ENCODE results near the gene PHACTR4. TPM values are rescaled to one million over a fixed set of nuclear protein-coding genes. Genes with fewer than 3 reads are reported as not detected.

Gene PHACTR4
- total and polyA plus RNA-seq, 2 of the 8 experiments (the other 6 are each of a cell fraction or from before 2014, with no cell fraction given): 23.7 to 57.8 TPM

GRCh38 chr1:28507646-28508434, 138.3 kb downstream of the PHACTR4 start (continued):
- TF ChIP-seq NRF1 (IDR thresholded peaks at IDR 0.05; ENCODE audit: low read depth, low read length): no peak
- TF ChIP-seq CHD1 (IDR thresholded peaks at IDR 0.05; ENCODE audit: low read depth, low read length): no peak; the same call in 1 of the 2 replicates
- no peak for TF ChIP-seq SIN3A (conservative IDR thresholded peaks at IDR 0.05 in 1 of 2, IDR thresholded peaks at IDR 0.05 in 1 of 2; ENCODE audit: low read depth in 1 of 2, low read length in 2 of 2)
- TF ChIP-seq RXRA (IDR thresholded peaks at IDR 0.05; ENCODE audit: insufficient read depth, low read depth, low read length): no peak
- no peak for TF ChIP-seq CBX8 (IDR thresholded peaks at IDR 0.05; ENCODE audit: borderline replicate concordance, low read depth, low read length)
- TF ChIP-seq RAD21 (IDR thresholded peaks at IDR 0.05 in 1 of 2, conservative IDR thresholded peaks at IDR 0.05 in 1 of 2; ENCODE audit: low read depth in 2 of 2, low read length in 2 of 2): no peak
- no peak for TF ChIP-seq SP4 (IDR thresholded peaks at IDR 0.05; ENCODE audit: low read length)
- no peak for TF ChIP-seq JUN (IDR thresholded peaks at IDR 0.05; ENCODE audit: low read depth, low read length)
- peak; percentile 89 for TF ChIP-seq POLR2AphosphoS5 (IDR thresholded peaks at IDR 0.05; ENCODE audit: low read depth, low read length)
- no peak for TF ChIP-seq JUND (IDR thresholded peaks at IDR 0.05; ENCODE audit: low read length)
- no peak for TF ChIP-seq HDAC2 (IDR thresholded peaks at IDR 0.05; ENCODE audit: borderline replicate concordance in 1 of 2, low read depth in 2 of 2, low read length in 2 of 2)
- TF ChIP-seq SIX5 (IDR thresholded peaks at IDR 0.05; ENCODE audit: low read depth, low read length): no peak
- TF ChIP-seq SAP30 (IDR thresholded peaks at IDR 0.05; ENCODE audit: insufficient read depth, insufficient replicate concordance, low read length): no peak
- no peak for TF ChIP-seq GABPA (IDR thresholded peaks at IDR 0.05; ENCODE audit: borderline replicate concordance, insufficient read depth, low read length)
- no peak for TF ChIP-seq SUZ12 (IDR thresholded peaks at IDR 0.05; ENCODE audit: low read length)
- TF ChIP-seq PHF8 (conservative IDR thresholded peaks at IDR 0.05; ENCODE audit: low read depth, low read length): no peak
- no peak for TF ChIP-seq EZH2 (IDR thresholded peaks at IDR 0.05; ENCODE audit: low read depth, low read length, severe bottlenecking)
- TF ChIP-seq SRF (IDR thresholded peaks at IDR 0.05; ENCODE audit: low read depth, low read length): no peak
- no peak for TF ChIP-seq RFX5 (IDR thresholded peaks at IDR 0.05; ENCODE audit: borderline replicate concordance, low read depth, low read length)
- TF ChIP-seq BACH1 (IDR thresholded peaks at IDR 0.05; ENCODE audit: low read length): no peak
- TF ChIP-seq CHD2 (IDR thresholded peaks at IDR 0.05; ENCODE audit: low read length): 0 out of 2 replicates have a peak, but pooled peaks have one; percentile 12
- TF ChIP-seq ZNF274 (IDR thresholded peaks at IDR 0.05; ENCODE audit: borderline replicate concordance, extremely low read depth, low read length): no peak
- peak; percentile 1; the same call in 1 of the 2 replicates for TF ChIP-seq CREB1 (IDR thresholded peaks at IDR 0.05)
- peak; percentile 28 for TF ChIP-seq TAF1 (IDR thresholded peaks at IDR 0.05; ENCODE audit: low read depth, low read length)
- no peak for TF ChIP-seq KDM1A (IDR thresholded peaks at IDR 0.05; ENCODE audit: borderline replicate concordance, low read length)

Measured in H1 (cell line).